Bronchial epithelial cell (primary cell): ENCODE measurements around the gene TEPSIN. TPM values are rescaled to one million over a fixed set of nuclear protein-coding genes. Genes with fewer than 3 reads are reported as not detected.

Experiments
- DNase-seq: peaks from one replicate; pipeline ENCODE4 v3.0.0-alpha.2; 2010; ENCODE audit warnings: low read depth
- FAIRE-seq: peaks from 2 replicates; lab custom pipeline; 2011; peaks lifted over from hg19 to GRCh38; lab: Jason Lieb, UNC
- H3K27me3 ChIP-seq: 2 replicates; pipeline ENCODE4 v1.5.1; 2011; ENCODE audit warnings: low read length; ENCODE audit not compliant: control insufficient read depth, insufficient read depth
- H3K36me3 ChIP-seq: 2 replicates; pipeline ENCODE4 v1.5.1; 2011; ENCODE audit warnings: low read length; ENCODE audit not compliant: control insufficient read depth, insufficient read depth
- H3K4me3 ChIP-seq: 2 replicates; pipeline ENCODE4 v1.5.1; 2011; ENCODE audit warnings: mild to moderate bottlenecking, low read depth, low read length, control low read depth
- total RNA-seq: library from RNA; depleted of rRNA; stranded (reverse); fragments of >200 nt; gene quantifications from 2 replicates; pipeline ENCODE4 v1.2.1, GENCODE V29; 2014
- TF ChIP-seq, protein P1 (sequence below): IDR thresholded peaks from 2 replicates; pipeline ENCODE4 v1.5.1; 2011; ENCODE audit warnings: mild to moderate bottlenecking, moderate library complexity, low read length, control low read depth, inconsistent platforms; ENCODE audit not compliant: insufficient read depth, severe bottlenecking

The TEPSIN gene
- total RNA-seq, 1 donor from 2014 or later = 5.8 TPM

DNA sequence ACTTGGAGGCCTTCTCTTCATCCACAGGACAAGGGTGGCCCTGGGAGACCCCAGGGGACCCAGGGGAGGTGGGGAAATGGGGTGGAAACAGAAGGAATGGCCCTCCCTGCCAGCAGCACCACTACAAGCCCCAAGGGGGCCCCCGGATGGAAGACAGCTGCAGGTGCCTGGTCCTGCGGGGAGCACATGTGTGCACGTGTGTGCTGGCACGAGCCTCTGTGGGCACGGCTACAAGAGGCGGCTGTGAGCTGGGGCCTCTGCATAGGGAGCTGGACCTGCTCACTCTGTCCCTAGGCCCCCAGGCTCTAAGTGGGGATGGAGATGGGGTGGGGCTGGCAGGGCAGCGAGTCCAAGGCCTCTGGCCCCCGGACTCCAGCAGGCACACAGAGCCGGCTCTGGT is 59.6 kb downstream of the TEPSIN start:
- TF ChIP-seq, protein P1, sequence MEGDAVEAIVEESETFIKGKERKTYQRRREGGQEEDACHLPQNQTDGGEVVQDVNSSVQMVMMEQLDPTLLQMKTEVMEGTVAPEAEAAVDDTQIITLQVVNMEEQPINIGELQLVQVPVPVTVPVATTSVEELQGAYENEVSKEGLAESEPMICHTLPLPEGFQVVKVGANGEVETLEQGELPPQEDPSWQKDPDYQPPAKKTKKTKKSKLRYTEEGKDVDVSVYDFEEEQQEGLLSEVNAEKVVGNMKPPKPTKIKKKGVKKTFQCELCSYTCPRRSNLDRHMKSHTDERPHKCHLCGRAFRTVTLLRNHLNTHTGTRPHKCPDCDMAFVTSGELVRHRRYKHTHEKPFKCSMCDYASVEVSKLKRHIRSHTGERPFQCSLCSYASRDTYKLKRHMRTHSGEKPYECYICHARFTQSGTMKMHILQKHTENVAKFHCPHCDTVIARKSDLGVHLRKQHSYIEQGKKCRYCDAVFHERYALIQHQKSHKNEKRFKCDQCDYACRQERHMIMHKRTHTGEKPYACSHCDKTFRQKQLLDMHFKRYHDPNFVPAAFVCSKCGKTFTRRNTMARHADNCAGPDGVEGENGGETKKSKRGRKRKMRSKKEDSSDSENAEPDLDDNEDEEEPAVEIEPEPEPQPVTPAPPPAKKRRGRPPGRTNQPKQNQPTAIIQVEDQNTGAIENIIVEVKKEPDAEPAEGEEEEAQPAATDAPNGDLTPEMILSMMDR = no peak
- H3K4me3 ChIP-seq = no peak overlapping the region
- no peak for FAIRE-seq
- peaks cover 1% of the 10 kb centered on the region for H3K27me3 ChIP-seq
- DNase-seq = no peak
- H3K36me3 ChIP-seq = no peaks in the 10 kb centered on the region

Other genes with a start within 250 kb of the TEPSIN start
- 5.8 and 8.6 TPM in 2 replicates for gene CHMP6, start 247.2 kb downstream of the TEPSIN start, total RNA-seq
- 48.7 and 60.3 TPM in 2 replicates for gene BAIAP2, start 203.9 kb downstream of the TEPSIN start, total RNA-seq
- not detected in 2 replicates for gene PVALEF, start 73.5 kb downstream of the TEPSIN start, total RNA-seq
- 0.51 and 0.79 TPM in 2 replicates for gene AATK, start 72.8 kb downstream of the TEPSIN start, total RNA-seq
- 7.9 and 9.2 TPM in 2 replicates for gene CEP131, start 16.1 kb downstream of the TEPSIN start, total RNA-seq
- 31.6 and 49.2 TPM in 2 replicates for gene NDUFAF8, start 263 bp upstream of the TEPSIN start, total RNA-seq
- gene SLC38A10, start 56.3 kb upstream of the TEPSIN start, total RNA-seq = 35.5 and 49.2 TPM in 2 replicates
- gene BAHCC1, start 156.4 kb upstream of the TEPSIN start, total RNA-seq = 0.79 and 1.8 TPM in 2 replicates